K562 (cell line): ENCODE measurements around the gene ACAP2. TPM values are rescaled to one million over a fixed set of nuclear protein-coding genes. Genes with fewer than 3 reads are reported as not detected.

Experiments
- ATAC-seq: fragments of 200-7000 bp; cut with Tn5 transposase; 3 replicates; pipeline ENCODE4 v1.9.1; 2020; ENCODE audit warnings: moderate library complexity
- BruUV-seq: library from RNA; stranded (reverse); fragments of 400-500 nt; replicated peaks from 2 replicates; lab custom pipeline; 2021; lab: Mats Ljungman, UMichigan
- CTCF ChIA-PET: fragments of 300-600 bp; formaldehyde crosslinking; extraction: SDS; loops from one replicate; lab custom pipeline; 2021; ENCODE audit warnings: low intra/inter-chr PET ratio; lab: Yijun Ruan, JAX
- POLR2A ChIA-PET: fragments of 300-600, 350-650 bp; sonication (Branson Sonifier 250); formaldehyde crosslinking; extraction: SDS; loops from one replicate; lab custom pipeline; 2021; ENCODE audit warnings: antibody characterized with exemption, inconsistent platforms; lab: Yijun Ruan, JAX
- DNase-seq, 4 experiments: peaks; one replicate each; pipeline versions ENCODE4 v3.0.0 to v3.0.0-alpha.2; 2011 to 2018; ENCODE audit warnings: low spot score in 3 of 4, mixed read lengths in 3 of 4; ENCODE audit errors: extremely low read depth in 1 of 4
- FAIRE-seq: peaks from 2 replicates; lab custom pipeline; 2011; peaks lifted over from hg19 to GRCh38; lab: Jason Lieb, UNC
- H2AFZ ChIP-seq: 2 replicates; pipeline ENCODE4 v1.6.0; 2011; ENCODE audit warnings: low read depth, low read length, control low read depth, inconsistent platforms
- H3K27ac ChIP-seq: fragments of 200-600 bp; 3 replicates; pipeline ENCODE4 v1.8.0; 2011; ENCODE audit warnings: low read depth, mild to moderate bottlenecking, control low read depth, inconsistent platforms, low read length, moderate library complexity, mixed read lengths; ENCODE audit errors: extremely low read depth
- H3K27me3 ChIP-seq, 2 experiments: fragments of 300-600 bp in 1 of 2; 2 replicates in 1 of 2; 3 replicates in 1 of 2; pipeline versions ENCODE4 v1.6.0 to v1.8.0; 2011; ENCODE audit warnings: inconsistent platforms in 2 of 2, low read length in 2 of 2, mild to moderate bottlenecking in 1 of 2, mixed read lengths in 1 of 2, moderate library complexity in 1 of 2; ENCODE audit not compliant: control insufficient read depth in 2 of 2, insufficient read depth in 2 of 2
- H3K36me3 ChIP-seq: fragments of 300-600 bp; 3 replicates; pipeline ENCODE4 v1.8.0; 2011; ENCODE audit warnings: mild to moderate bottlenecking, low read length, inconsistent platforms; ENCODE audit not compliant: control insufficient read depth, insufficient read depth
- H3K4me1 ChIP-seq, 2 experiments: fragments of 200-600 bp in 1 of 2; replicated peaks in 1 of 2; 2 replicates in 1 of 2; 3 replicates in 1 of 2; pipeline versions ENCODE4 v1.5.1 to v1.8.0; 2011; ENCODE audit warnings: inconsistent platforms in 2 of 2, low read length in 2 of 2, mild to moderate bottlenecking in 1 of 2, mixed read lengths in 1 of 2, moderate library complexity in 1 of 2; ENCODE audit not compliant: control insufficient read depth in 2 of 2, insufficient read depth in 2 of 2
- H3K4me2 ChIP-seq: 2 replicates; pipeline ENCODE4 v1.6.1; 2011; ENCODE audit warnings: low read length, control low read depth, inconsistent platforms, mixed read lengths; ENCODE audit not compliant: insufficient read depth
- H3K4me3 ChIP-seq: fragments of 200-600 bp; sonication (generic), shearing (Covaris generic); 2 replicates; pipeline ENCODE4 v1.5.1; 2016; ENCODE audit warnings: control low read depth, inconsistent platforms
- H3K79me2 ChIP-seq: fragments of 200-600 bp; 3 replicates; pipeline ENCODE4 v1.8.0; 2011; ENCODE audit warnings: low read length, inconsistent platforms; ENCODE audit not compliant: control insufficient read depth, insufficient read depth
- H3K9ac ChIP-seq, 2 experiments: 2 replicates each; pipeline versions ENCODE4 v1.6.0 to v1.6.1; 2011; ENCODE audit warnings: low read depth in 2 of 2, low read length in 2 of 2, control low read depth in 1 of 2, inconsistent platforms in 1 of 2, mild to moderate bottlenecking in 1 of 2, mixed read lengths in 1 of 2; ENCODE audit not compliant: insufficient read depth in 1 of 2
- H3K9me1 ChIP-seq: one replicate; pipeline ENCODE4 v1.6.0; 2011; ENCODE audit warnings: inconsistent platforms, mild to moderate bottlenecking, low read length, moderate library complexity; ENCODE audit not compliant: control insufficient read depth, insufficient read depth
- H3K9me3 ChIP-seq: replicated peaks from 2 replicates; pipeline ENCODE4 v1.5.1; 2011; ENCODE audit warnings: low read depth, low read length, inconsistent platforms; ENCODE audit not compliant: control insufficient read depth, insufficient read depth
- H4K20me1 ChIP-seq: replicated peaks from 2 replicates; pipeline ENCODE4 v1.6.1; 2011; ENCODE audit warnings: low read length, inconsistent platforms, mixed read lengths; ENCODE audit not compliant: control insufficient read depth, insufficient read depth
- BDP1 ChIP-seq: IDR thresholded peaks from 3 replicates; pipeline ENCODE4 v1.6.1; 2011; ENCODE audit not compliant: insufficient read length, insufficient read depth
- CREB1 ChIP-seq, 2 experiments: sonication (generic) in 1 of 2; formaldehyde crosslinking in 1 of 2; IDR thresholded peaks; 2 replicates each; pipeline versions ENCODE4 v1.6.1 to v1.8.0; 2012 to 2022; ENCODE audit warnings: inconsistent platforms in 1 of 2, mild to moderate bottlenecking in 1 of 2, missing genetic modification reagents in 1 of 2, moderate library complexity in 1 of 2
- ZNF584 ChIP-seq: fragments of 200-800 bp; sonication (Bioruptor generic); IDR thresholded peaks from 2 replicates; pipeline ENCODE4 v1.6.1; 2016; ENCODE audit warnings: low read depth, mild to moderate bottlenecking, missing genetic modification characterization, missing compliant biosample characterization
- WGBS: fragments of 100-300 bp; shearing (Covaris generic); methylation state at CpG from one replicate; pipeline ENCODE4 v1.1.6; 2016; ENCODE audit warnings: low coverage, mixed read lengths; ENCODE audit not compliant: insufficient coverage; ENCODE audit errors: missing lambda C conversion rate; 5-methylcytosine and 5-hydroxymethylcytosine counted together
- in situ Hi-C: fragments of 300-500 bp; cut with MboI; formaldehyde crosslinking; loops from 4 replicates; pipeline ENCODE4 v1.15.0; 2018; ENCODE audit warnings: inconsistent platforms, mixed read lengths
- intact Hi-C: fragments of 100-400 bp; cut with micrococcal nuclease; formaldehyde crosslinking; loops from 2 replicates; pipeline ENCODE4 v1.14.2; 2022
- polyA plus RNA-seq, 8 experiments: library from polyadenylated mRNA; depleted of rRNA in 4 of 8; stranded (reverse) in 5 of 8; unstranded in 3 of 8; fragments of >200 nt; fragmentation: Nextera tagmentation in 2 of 8; fragmentation: Illumina TruSeq in 1 of 8; extraction: Ambion mirVana in 2 of 8; extraction: Trizol in 1 of 8; gene quantifications; 2 replicates each; pipeline versions ENCODE4 v1.2.1 to v1.2.3, GENCODE V29; 2011 to 2014; ENCODE audit warnings: inconsistent platforms in 1 of 8, missing spikeins in 1 of 8
- total RNA-seq, 7 experiments: library from RNA; depleted of rRNA in 6 of 7; stranded (reverse); fragments of >200 nt in 6 of 7; fragmentation: Illumina TruSeq in 2 of 7; extraction: Trizol in 2 of 7; gene quantifications; 2 replicates each; pipeline versions ENCODE4 v1.2.1 to v1.2.3, GENCODE V29; 2011 to 2021; ENCODE audit warnings: low replicate concordance in 1 of 7
- TF ChIP-seq, protein P1 (sequence below): fragments of 450-650 bp; IDR thresholded peaks from 2 replicates; pipeline ENCODE4 v1.6.1; 2016; ENCODE audit warnings: mild to moderate bottlenecking, moderate library complexity

The ACAP2 gene
- total and polyA plus RNA-seq, 9 of the 15 experiments (the other 6 are each of a cell fraction or from before 2014, with no cell fraction given) = 10.6 to 52.7 (median 34.4) TPM

DNA sequence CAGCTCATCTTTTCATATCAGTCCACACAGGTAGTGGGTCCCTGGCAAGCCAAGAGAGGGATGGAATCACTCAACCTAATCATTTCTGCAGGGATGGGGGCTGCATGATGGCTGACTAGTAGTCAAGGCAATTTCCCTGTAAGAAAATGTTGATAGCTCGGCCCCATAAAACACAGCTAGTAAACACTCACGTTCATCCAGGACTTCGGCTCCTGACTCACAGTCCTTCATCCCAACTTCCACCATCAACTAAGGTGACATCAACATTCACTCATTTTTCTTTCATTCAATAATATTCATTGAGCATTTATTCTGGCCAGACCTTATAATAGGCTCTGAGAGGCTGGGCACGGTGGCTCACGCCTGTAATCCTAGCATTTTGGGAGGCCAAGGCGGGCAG, 4.4 kb upstream of the ACAP2 start:
- no peak for FAIRE-seq
- intact Hi-C loops = loop anchor here (10.0 kb wide), 1 partner anchor 78 kb away; no protein-coding TSS in a partner anchor

DNA sequence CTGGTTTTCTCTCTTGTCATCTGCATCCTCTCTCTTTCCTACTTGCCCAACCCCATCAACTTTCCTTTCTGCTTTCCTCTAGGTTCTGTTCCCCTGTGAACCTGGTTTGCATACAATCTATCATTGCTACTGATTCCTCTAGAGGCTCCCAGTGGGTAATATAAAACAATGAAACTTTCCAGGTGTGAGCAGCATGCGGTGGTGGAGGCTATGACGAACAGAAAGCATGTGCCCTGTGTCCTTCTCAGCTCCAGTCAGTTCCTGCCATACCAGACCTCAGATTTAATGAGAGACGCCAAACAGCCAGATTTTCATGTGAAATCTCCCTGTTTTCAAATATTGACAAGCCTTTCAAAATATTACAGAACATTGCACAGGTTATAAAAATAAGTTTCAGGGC, 3.5 kb upstream of the ACAP2 start:
- H3K4me2 ChIP-seq = no peak overlapping the region
- no peak for ATAC-seq
- DNase-seq = no peak
- in situ Hi-C loops = no loop called here
- H3K4me3 ChIP-seq = no peak overlapping the region
- H3K4me1 ChIP-seq = peaks cover 13 to 21% of the 10 kb centered on the region in 2 experiments; a peak in 4 of 5 replicates
- no peak for FAIRE-seq
- no peak overlapping the region for H3K27ac ChIP-seq
- no peaks in the 10 kb centered on the region for H3K9me1 ChIP-seq
- peak overlapping the region; percentile 54 for H2AFZ ChIP-seq
- intact Hi-C loops = loop anchor here (10.0 kb wide), 1 partner anchor 78 kb away; no protein-coding TSS in a partner anchor
- no peaks in the 10 kb centered on the region for H4K20me1 ChIP-seq
- WGBS = 74% methylated on average over 3 of the region's 3 CpGs
- H3K9ac ChIP-seq = peak overlapping the region in 1 of 2 experiments; percentile 10; a peak in 1 of 4 replicates
- peaks cover 14% of the 10 kb centered on the region for H3K79me2 ChIP-seq
- no TSS peak for BruUV-seq
- ChIA-PET POLR2A (interaction anchor here (0.6 to 0.8 kb wide), 2 partner anchors 10 to 18 kb away, joined by 3 to 4 read pairs; no protein-coding TSS in a partner anchor), CTCF (no interaction called here)
- no peaks in the 10 kb centered on the region for H3K9me3 ChIP-seq
- no peaks in the 10 kb centered on the region for H3K27me3 ChIP-seq
- H3K36me3 ChIP-seq = no peaks in the 10 kb centered on the region
- TF ChIP-seq, protein P1, sequence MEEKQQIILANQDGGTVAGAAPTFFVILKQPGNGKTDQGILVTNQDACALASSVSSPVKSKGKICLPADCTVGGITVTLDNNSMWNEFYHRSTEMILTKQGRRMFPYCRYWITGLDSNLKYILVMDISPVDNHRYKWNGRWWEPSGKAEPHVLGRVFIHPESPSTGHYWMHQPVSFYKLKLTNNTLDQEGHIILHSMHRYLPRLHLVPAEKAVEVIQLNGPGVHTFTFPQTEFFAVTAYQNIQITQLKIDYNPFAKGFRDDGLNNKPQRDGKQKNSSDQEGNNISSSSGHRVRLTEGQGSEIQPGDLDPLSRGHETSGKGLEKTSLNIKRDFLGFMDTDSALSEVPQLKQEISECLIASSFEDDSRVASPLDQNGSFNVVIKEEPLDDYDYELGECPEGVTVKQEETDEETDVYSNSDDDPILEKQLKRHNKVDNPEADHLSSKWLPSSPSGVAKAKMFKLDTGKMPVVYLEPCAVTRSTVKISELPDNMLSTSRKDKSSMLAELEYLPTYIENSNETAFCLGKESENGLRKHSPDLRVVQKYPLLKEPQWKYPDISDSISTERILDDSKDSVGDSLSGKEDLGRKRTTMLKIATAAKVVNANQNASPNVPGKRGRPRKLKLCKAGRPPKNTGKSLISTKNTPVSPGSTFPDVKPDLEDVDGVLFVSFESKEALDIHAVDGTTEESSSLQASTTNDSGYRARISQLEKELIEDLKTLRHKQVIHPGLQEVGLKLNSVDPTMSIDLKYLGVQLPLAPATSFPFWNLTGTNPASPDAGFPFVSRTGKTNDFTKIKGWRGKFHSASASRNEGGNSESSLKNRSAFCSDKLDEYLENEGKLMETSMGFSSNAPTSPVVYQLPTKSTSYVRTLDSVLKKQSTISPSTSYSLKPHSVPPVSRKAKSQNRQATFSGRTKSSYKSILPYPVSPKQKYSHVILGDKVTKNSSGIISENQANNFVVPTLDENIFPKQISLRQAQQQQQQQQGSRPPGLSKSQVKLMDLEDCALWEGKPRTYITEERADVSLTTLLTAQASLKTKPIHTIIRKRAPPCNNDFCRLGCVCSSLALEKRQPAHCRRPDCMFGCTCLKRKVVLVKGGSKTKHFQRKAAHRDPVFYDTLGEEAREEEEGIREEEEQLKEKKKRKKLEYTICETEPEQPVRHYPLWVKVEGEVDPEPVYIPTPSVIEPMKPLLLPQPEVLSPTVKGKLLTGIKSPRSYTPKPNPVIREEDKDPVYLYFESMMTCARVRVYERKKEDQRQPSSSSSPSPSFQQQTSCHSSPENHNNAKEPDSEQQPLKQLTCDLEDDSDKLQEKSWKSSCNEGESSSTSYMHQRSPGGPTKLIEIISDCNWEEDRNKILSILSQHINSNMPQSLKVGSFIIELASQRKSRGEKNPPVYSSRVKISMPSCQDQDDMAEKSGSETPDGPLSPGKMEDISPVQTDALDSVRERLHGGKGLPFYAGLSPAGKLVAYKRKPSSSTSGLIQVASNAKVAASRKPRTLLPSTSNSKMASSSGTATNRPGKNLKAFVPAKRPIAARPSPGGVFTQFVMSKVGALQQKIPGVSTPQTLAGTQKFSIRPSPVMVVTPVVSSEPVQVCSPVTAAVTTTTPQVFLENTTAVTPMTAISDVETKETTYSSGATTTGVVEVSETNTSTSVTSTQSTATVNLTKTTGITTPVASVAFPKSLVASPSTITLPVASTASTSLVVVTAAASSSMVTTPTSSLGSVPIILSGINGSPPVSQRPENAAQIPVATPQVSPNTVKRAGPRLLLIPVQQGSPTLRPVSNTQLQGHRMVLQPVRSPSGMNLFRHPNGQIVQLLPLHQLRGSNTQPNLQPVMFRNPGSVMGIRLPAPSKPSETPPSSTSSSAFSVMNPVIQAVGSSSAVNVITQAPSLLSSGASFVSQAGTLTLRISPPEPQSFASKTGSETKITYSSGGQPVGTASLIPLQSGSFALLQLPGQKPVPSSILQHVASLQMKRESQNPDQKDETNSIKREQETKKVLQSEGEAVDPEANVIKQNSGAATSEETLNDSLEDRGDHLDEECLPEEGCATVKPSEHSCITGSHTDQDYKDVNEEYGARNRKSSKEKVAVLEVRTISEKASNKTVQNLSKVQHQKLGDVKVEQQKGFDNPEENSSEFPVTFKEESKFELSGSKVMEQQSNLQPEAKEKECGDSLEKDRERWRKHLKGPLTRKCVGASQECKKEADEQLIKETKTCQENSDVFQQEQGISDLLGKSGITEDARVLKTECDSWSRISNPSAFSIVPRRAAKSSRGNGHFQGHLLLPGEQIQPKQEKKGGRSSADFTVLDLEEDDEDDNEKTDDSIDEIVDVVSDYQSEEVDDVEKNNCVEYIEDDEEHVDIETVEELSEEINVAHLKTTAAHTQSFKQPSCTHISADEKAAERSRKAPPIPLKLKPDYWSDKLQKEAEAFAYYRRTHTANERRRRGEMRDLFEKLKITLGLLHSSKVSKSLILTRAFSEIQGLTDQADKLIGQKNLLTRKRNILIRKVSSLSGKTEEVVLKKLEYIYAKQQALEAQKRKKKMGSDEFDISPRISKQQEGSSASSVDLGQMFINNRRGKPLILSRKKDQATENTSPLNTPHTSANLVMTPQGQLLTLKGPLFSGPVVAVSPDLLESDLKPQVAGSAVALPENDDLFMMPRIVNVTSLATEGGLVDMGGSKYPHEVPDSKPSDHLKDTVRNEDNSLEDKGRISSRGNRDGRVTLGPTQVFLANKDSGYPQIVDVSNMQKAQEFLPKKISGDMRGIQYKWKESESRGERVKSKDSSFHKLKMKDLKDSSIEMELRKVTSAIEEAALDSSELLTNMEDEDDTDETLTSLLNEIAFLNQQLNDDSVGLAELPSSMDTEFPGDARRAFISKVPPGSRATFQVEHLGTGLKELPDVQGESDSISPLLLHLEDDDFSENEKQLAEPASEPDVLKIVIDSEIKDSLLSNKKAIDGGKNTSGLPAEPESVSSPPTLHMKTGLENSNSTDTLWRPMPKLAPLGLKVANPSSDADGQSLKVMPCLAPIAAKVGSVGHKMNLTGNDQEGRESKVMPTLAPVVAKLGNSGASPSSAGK = peak; percentile 32; the same call in 1 of the 2 replicates
- no peak for TF ChIP-seq CREB1 (IDR thresholded peaks at IDR 0.05)
- TF ChIP-seq CREB1 (CRISPR knock-in tag; IDR thresholded peaks at IDR 0.05) = no peak

More for the DNA sequence above, 4.4 kb upstream of the ACAP2 start:
- ChIA-PET POLR2A (interaction anchor here (0.6 kb wide), 1 partner anchor 299 kb away, joined by 3 read pairs; no protein-coding TSS in a partner anchor), CTCF (no interaction called here)
- Histone ChIP-seq H3K4me1 (peaks cover 13 to 18% of the 10 kb centered on the region in 2 experiments; a peak in 4 of 5 replicates), H2AFZ (no peak overlapping the region), H3K9me3 (no peaks in the 10 kb centered on the region), H3K27me3 (no peaks in the 10 kb centered on the region), H3K36me3 (no peaks in the 10 kb centered on the region), H4K20me1 (no peaks in the 10 kb centered on the region), H3K4me2 (no peak overlapping the region), H3K4me3 (no peak overlapping the region), H3K27ac (no peak overlapping the region), H3K9me1 (no peaks in the 10 kb centered on the region), H3K9ac (no peak overlapping the region), H3K79me2 (peaks cover 6% of the 10 kb centered on the region)
- DNase-seq = no peak
- BruUV-seq = no TSS peak
- in situ Hi-C loops = no loop called here
- TF ChIP-seq ZNF584 (CRISPR knock-in tag) = 0 out of 2 replicates have a peak, but pooled peaks have one; percentile 35
- no peak for TF ChIP-seq BDP1
- ATAC-seq = no peak
- 86% methylated on average over 6 of the region's 6 CpGs for WGBS
